Gastrocnemius medialis (tissue), 4 donors: Measurements from ENCODE around the gene FHOD3. TPM values are rescaled to one million over a fixed set of nuclear protein-coding genes. Genes with fewer than 3 reads are reported as not detected.

Experiments
- ATAC-seq, 2 donors: fragments of 150-250 bp; one replicate each; pipeline ENCODE4 v1.9.1; 2016
- DNase-seq, 2 donors: peaks; one replicate each; pipeline ENCODE4 v3.0.0-alpha.2; 2019
- H3K27ac ChIP-seq, 4 donors: fragments of 200-600 bp; sonication (generic); 1 replicate in 1 of 4; 2 replicates in 3 of 4; pipeline ENCODE4 v1.5.1; 2016 to 2018; ENCODE audit warnings: mild to moderate bottlenecking in 2 of 4, moderate library complexity in 1 of 4
- H3K27me3 ChIP-seq, 3 donors: fragments of 200-600 bp; sonication (generic) in 2 of 3; 1 replicate in 1 of 3; 2 replicates in 2 of 3; pipeline versions ENCODE4 v1.5.1 to v1.6.0; 2016 to 2019; ENCODE audit warnings: mild to moderate bottlenecking in 1 of 3, moderate library complexity in 1 of 3
- H3K36me3 ChIP-seq, 2 donors: fragments of 200-600 bp; sonication (generic) in 1 of 2; one replicate each; pipeline ENCODE4 v1.5.1; 2017 to 2018
- H3K4me1 ChIP-seq, 2 donors: fragments of 200-600 bp; sonication (generic) in 1 of 2; one replicate each; pipeline ENCODE4 v1.5.1; 2016 to 2017; ENCODE audit warnings: mild to moderate bottlenecking in 2 of 2
- H3K4me3 ChIP-seq, 4 donors: fragments of 200-600 bp; sonication (generic) in 3 of 4; 1 replicate in 1 of 4; 2 replicates in 3 of 4; pipeline ENCODE4 v1.5.1; 2016 to 2019; ENCODE audit warnings: mild to moderate bottlenecking in 2 of 4
- H3K9me3 ChIP-seq, 3 donors: fragments of 200-600 bp; sonication (generic) in 2 of 3; 1 replicate in 1 of 3; 2 replicates in 2 of 3; pipeline ENCODE4 v1.5.1; 2016 to 2019
- CTCF ChIP-seq, 5 experiments: fragments of 450-650 bp in 3 of 5; fragments of 200-600 bp in 2 of 5; sonication (generic) in 2 of 5; IDR thresholded peaks in 4 of 5; conservative IDR thresholded peaks in 1 of 5; 1 replicate in 4 of 5; 2 replicates in 1 of 5; pipeline ENCODE4 v1.5.1; 2016 to 2019; ENCODE audit warnings: antibody characterized with exemption in 5 of 5, mild to moderate bottlenecking in 3 of 5, moderate library complexity in 3 of 5
- POLR2A ChIP-seq, 2 donors: fragments of 450-650 bp; IDR thresholded peaks; one replicate each; pipeline ENCODE4 v1.6.1; 2017; ENCODE audit warnings: antibody characterized with exemption in 2 of 2, mild to moderate bottlenecking in 2 of 2, moderate library complexity in 2 of 2
- in situ Hi-C, 4 donors: fragments of 200-750 bp; cut with MboI; loops; one replicate each; pipeline versions ENCODE4 v1.15.0 to v1.8.0; 2017; ENCODE audit warnings: low sequenced_read_pairs in 4 of 4
- intact Hi-C: fragments of 100-400 bp; cut with DNase I; formaldehyde crosslinking; loops from one replicate; pipeline ENCODE4 v1.15.1; 2023; ENCODE audit warnings: low total_unique reads
- total RNA-seq, 4 donors: library from RNA; depleted of rRNA; stranded (reverse); fragments of >200 nt; gene quantifications; one replicate each; pipeline versions ENCODE4 v1.1.0 to v1.2.3, GENCODE V29; 2016

The FHOD3 gene
- total RNA-seq, 4 donors from 2014 or later: 10.0 to 32.5 (median 17.0) TPM

GRCh38 chr18:36341944-36342343, 44.4 kb downstream of the FHOD3 start:
- intact Hi-C loops: no loop called here
- DNase-seq: no peak
- Histone ChIP-seq H3K27ac (no peak overlapping the region), H3K4me1 (peaks cover 0 to 10% of the 10 kb centered on the region in 2 donors), H3K9me3 (no peaks in the 10 kb centered on the region), H3K27me3 (no peaks in the 10 kb centered on the region), H3K36me3 (no peaks in the 10 kb centered on the region), H3K4me3 (no peak overlapping the region)
- in situ Hi-C loops: no loop called here
- TF ChIP-seq POLR2A (IDR thresholded peaks at IDR 0.05) (no peak), CTCF (IDR thresholded peaks at IDR 0.05 in 4 of 5, conservative IDR thresholded peaks at IDR 0.05 in 1 of 5) (no peak)
- ATAC-seq: no peak

DNA sequence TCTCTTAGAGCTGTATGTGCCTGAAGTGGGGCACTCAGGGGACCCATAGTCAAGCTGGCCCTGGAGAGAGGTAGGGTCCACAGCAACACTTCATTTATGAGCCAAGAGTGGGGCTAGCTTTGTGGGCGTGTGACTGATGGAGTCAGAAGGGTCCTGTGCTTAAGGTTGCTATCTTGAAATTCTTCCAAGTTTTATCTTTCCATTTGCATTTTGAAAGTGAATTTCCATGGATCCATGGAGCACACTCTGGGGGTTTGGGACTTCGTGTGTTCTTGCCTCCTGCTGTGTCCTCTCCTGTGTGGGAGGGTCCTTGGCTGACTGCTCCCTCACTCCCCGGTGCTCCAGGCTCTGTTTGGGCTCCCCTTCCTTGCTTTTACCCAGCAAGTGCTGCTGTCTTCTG, 50.8 kb downstream of the FHOD3 start:
- no peak overlapping the region for H3K4me3 ChIP-seq
- H3K9me3 ChIP-seq: no peaks in the 10 kb centered on the region
- intact Hi-C loops (loop anchor here (5.0 kb wide), 1 partner anchor 36 kb away; no protein-coding TSS in a partner anchor), in situ Hi-C loops (no loop called here)
- ATAC-seq: no peak
- no peaks in the 10 kb centered on the region for H3K27me3 ChIP-seq
- peak overlapping the region in 3 of 4 donors; percentile 73 to 79 (median 77) for H3K27ac ChIP-seq
- DNase-seq: no peak
- no peaks in the 10 kb centered on the region for H3K36me3 ChIP-seq
- H3K4me1 ChIP-seq: peaks cover 25 to 28% of the 10 kb centered on the region in 2 donors
- no peak for TF ChIP-seq CTCF (IDR thresholded peaks at IDR 0.05 in 4 of 5, conservative IDR thresholded peaks at IDR 0.05 in 1 of 5)
- TF ChIP-seq POLR2A (IDR thresholded peaks at IDR 0.05): no peak

- peak; percentile 48 to 68 for DNase-seq
- intact Hi-C loops: loop anchor here (5.0 kb wide), 1 partner anchor 37 kb away; no protein-coding TSS in a partner anchor
- Histone ChIP-seq H3K27me3 (no peaks in the 10 kb centered on the region), H3K4me3 (no peak overlapping the region), H3K36me3 (no peaks in the 10 kb centered on the region), H3K4me1 (peaks cover 25 to 28% of the 10 kb centered on the region in 2 donors), H3K9me3 (no peaks in the 10 kb centered on the region), H3K27ac (peak overlapping the region; percentile 56 to 79 (median 75))
- in situ Hi-C loops: no loop called here
- no peak for TF ChIP-seq POLR2A (IDR thresholded peaks at IDR 0.05)
- no peak for TF ChIP-seq CTCF (IDR thresholded peaks at IDR 0.05 in 4 of 5, conservative IDR thresholded peaks at IDR 0.05 in 1 of 5)
- peak; percentile 62 to 81 for ATAC-seq
These were observed 51.5 kb downstream of the FHOD3 start for GRCh38 chr18:36348971-36349417.

GRCh38 chr18:36349552-36349951, 52.0 kb downstream of the FHOD3 start:
- DNase-seq: peak in 1 of 2 donors; percentile 55
- Histone ChIP-seq H3K9me3 (no peaks in the 10 kb centered on the region), H3K4me1 (peaks cover 25 to 28% of the 10 kb centered on the region in 2 donors), H3K27me3 (no peaks in the 10 kb centered on the region), H3K27ac (peak overlapping the region; percentile 56 to 79 (median 75)), H3K4me3 (no peak overlapping the region), H3K36me3 (no peaks in the 10 kb centered on the region)
- in situ Hi-C loops: no loop called here
- intact Hi-C loops: loop anchor here (5.0 kb wide), 1 partner anchor 37 kb away; no protein-coding TSS in a partner anchor
- TF ChIP-seq CTCF (IDR thresholded peaks at IDR 0.05 in 4 of 5, conservative IDR thresholded peaks at IDR 0.05 in 1 of 5) (no peak), POLR2A (IDR thresholded peaks at IDR 0.05) (no peak)
- peak; percentile 31 to 44 for ATAC-seq
